Nephron (organoid): ENCODE measurements around the gene ILKAP.
A peak's percentile ranks its signal among the peaks of the same experiment; 100 is the strongest.

Experiments
- H3K27ac Mint-ChIP-seq, 3 experiments: 2 replicates each; pipeline ENCODE4 v1.8.0; 2020; ENCODE audit warnings: mixed read lengths in 3 of 3, mild to moderate bottlenecking in 2 of 3, moderate library complexity in 1 of 3
- H3K27me3 Mint-ChIP-seq: 2 replicates; pipeline ENCODE4 v1.8.0; 2021; ENCODE audit warnings: low read depth, mild to moderate bottlenecking, moderate library complexity, mixed read lengths
- H3K36me3 Mint-ChIP-seq: 2 replicates; pipeline ENCODE4 v1.8.0; 2020; ENCODE audit warnings: low read depth, mixed read lengths
- H3K4me1 Mint-ChIP-seq: 2 replicates; pipeline ENCODE4 v1.8.0; 2020; ENCODE audit warnings: mixed read lengths
- H3K4me3 Mint-ChIP-seq, 3 experiments: 2 replicates each; pipeline ENCODE4 v1.8.0; 2020; ENCODE audit warnings: mild to moderate bottlenecking in 3 of 3, mixed read lengths in 3 of 3, moderate library complexity in 2 of 3
- H3K9me3 Mint-ChIP-seq: 2 replicates; pipeline ENCODE4 v1.8.0; 2020; ENCODE audit warnings: mixed read lengths
- TF ChIP-seq, protein P1 (sequence below), 3 experiments: fragments of 200-600 bp; sonication (generic); IDR thresholded peaks; one replicate each; pipeline ENCODE4 v1.5.0; 2021; ENCODE audit warnings: antibody characterized with exemption in 3 of 3; ENCODE audit not compliant: unreplicated experiment in 3 of 3

ILKAP gene

DNA sequence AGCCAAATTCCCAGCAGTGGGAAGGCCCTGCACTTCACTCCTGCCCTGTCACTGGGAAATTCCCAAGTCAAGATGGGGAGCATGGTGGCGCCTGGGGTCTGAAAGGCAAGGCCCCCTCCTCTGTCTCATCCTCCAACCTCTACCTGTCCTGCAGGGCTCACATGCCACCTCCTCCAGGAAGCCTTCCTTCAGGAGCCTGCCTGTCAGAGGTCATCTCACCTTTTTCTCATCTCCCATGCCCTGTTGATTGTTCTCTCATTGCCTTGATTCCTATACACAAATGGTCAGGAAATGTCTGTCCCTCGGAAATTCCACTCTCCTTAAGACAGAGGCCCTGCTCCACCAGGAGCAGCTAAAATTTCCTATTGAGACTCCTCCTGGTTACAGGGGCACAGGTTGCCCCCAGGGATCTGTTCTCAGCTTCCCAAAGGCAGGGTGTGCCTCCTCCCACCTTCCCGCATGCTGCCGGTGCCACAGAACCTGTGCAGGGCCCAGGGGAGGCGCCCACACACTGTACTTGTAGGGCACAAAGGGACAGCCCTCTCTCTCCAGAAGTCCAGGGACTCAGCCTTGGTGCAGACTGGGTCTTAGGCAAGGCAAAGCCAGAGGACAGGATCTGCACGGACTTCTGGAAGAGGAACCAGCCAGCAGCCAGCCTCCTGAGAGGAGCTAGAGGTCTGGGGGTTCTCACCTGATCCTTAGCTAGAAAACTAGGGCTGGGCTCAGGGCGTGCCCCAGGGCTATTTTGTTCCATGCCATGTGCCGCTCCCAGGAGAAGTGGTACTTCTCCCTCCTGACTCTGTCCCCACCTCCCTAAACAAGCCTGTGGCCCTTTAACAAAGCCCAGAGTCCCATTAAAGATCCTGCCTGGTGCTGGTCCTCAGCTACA, 23.4 kb upstream of the ILKAP start:
- Mint-ChIP-seq H3K4me1 (peaks cover 47% of the 10 kb centered on the region), H3K27me3 (peaks cover 26% of the 10 kb centered on the region), H3K36me3 (peaks cover 8% of the 10 kb centered on the region), H3K4me3 (no peak overlapping the region), H3K27ac (peak overlapping the region in 1 of 3 experiments; percentile 63), H3K9me3 (no peaks in the 10 kb centered on the region)
- TF ChIP-seq, protein P1, sequence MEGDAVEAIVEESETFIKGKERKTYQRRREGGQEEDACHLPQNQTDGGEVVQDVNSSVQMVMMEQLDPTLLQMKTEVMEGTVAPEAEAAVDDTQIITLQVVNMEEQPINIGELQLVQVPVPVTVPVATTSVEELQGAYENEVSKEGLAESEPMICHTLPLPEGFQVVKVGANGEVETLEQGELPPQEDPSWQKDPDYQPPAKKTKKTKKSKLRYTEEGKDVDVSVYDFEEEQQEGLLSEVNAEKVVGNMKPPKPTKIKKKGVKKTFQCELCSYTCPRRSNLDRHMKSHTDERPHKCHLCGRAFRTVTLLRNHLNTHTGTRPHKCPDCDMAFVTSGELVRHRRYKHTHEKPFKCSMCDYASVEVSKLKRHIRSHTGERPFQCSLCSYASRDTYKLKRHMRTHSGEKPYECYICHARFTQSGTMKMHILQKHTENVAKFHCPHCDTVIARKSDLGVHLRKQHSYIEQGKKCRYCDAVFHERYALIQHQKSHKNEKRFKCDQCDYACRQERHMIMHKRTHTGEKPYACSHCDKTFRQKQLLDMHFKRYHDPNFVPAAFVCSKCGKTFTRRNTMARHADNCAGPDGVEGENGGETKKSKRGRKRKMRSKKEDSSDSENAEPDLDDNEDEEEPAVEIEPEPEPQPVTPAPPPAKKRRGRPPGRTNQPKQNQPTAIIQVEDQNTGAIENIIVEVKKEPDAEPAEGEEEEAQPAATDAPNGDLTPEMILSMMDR (IDR thresholded peaks at IDR 0.05; ENCODE audit: unreplicated experiment in 3 of 3): no peak

DNA sequence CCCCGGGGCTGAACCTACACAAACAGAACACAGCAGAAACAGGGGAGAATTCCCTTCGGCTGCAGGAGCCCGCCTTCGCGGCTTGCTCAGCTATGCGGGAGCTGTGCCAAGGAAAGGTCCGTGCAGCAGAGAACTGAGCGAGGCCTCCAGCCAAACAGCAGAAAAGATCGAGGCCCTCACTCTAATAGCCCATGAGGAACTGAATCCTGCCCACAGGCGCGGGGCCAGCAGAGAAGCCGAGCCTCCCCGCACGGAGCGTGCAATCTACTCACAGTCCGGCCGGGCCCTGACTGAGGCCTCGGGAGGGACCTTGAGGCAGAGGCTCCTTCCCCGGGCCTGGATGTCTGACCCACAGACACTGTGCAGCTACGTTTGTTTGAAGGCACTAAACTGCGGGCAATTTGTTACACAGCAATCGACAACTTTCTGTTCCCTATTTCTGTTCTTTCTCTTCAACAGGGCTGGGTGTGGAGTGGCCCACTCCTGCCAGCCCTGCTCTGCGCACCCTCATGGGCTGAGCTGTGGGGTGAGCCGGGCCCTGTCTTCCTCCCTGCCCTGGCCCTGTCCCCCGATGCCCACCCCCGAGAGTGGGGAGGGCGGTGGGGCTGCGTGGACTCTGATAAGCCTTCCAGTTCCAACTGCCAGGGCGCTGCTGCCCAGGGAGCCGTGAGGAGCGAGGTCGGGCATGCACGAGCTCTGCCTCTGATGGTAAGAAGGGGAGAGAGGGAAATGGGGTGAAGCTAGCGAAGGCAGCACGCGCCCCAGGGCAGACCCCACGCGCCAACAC, 22.6 kb upstream of the ILKAP start:
- H3K27me3 Mint-ChIP-seq: peaks cover 23% of the 10 kb centered on the region
- H3K9me3 Mint-ChIP-seq: no peaks in the 10 kb centered on the region
- peaks cover 8% of the 10 kb centered on the region for H3K36me3 Mint-ChIP-seq

DNA sequence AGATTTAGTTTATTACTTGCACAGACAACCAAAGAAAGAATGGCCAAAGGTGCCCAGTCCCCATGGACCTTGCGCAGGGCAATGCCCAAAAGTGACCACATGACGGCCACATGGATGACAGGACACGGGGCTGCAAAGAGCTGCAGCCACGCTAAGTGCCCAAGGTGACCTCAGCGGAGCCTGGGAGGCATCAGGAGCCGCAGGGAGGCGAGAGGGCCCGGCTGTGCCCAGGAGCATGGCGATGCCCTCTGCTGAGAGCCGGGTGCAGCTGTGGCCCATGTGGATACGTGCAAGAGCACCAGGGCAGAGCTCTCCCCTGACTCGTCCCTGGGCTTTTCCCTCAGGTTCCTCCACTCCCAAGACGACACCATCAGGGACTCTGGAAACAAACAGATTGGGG, 21.6 kb upstream of the ILKAP start:
- peak overlapping the region in 2 of 3 experiments; percentile 46 to 85 for H3K27ac Mint-ChIP-seq
- peaks cover 15% of the 10 kb centered on the region for H3K27me3 Mint-ChIP-seq
- H3K9me3 Mint-ChIP-seq: no peaks in the 10 kb centered on the region
- TF ChIP-seq, protein P1 (IDR thresholded peaks at IDR 0.05; ENCODE audit: unreplicated experiment in 3 of 3): no peak
- peaks cover 34% of the 10 kb centered on the region for H3K4me1 Mint-ChIP-seq
- H3K4me3 Mint-ChIP-seq: no peak overlapping the region
- H3K36me3 Mint-ChIP-seq: peaks cover 8% of the 10 kb centered on the region

More for the DNA sequence above, 22.6 kb upstream of the ILKAP start:
- TF ChIP-seq, protein P1 (IDR thresholded peaks at IDR 0.05; ENCODE audit: unreplicated experiment in 3 of 3): no peak
- Mint-ChIP-seq H3K4me1 (peaks cover 42% of the 10 kb centered on the region), H3K4me3 (peak overlapping the region in 1 of 3 experiments; percentile 22), H3K27ac (peak overlapping the region in 2 of 3 experiments; percentile 46 to 85)

DNA sequence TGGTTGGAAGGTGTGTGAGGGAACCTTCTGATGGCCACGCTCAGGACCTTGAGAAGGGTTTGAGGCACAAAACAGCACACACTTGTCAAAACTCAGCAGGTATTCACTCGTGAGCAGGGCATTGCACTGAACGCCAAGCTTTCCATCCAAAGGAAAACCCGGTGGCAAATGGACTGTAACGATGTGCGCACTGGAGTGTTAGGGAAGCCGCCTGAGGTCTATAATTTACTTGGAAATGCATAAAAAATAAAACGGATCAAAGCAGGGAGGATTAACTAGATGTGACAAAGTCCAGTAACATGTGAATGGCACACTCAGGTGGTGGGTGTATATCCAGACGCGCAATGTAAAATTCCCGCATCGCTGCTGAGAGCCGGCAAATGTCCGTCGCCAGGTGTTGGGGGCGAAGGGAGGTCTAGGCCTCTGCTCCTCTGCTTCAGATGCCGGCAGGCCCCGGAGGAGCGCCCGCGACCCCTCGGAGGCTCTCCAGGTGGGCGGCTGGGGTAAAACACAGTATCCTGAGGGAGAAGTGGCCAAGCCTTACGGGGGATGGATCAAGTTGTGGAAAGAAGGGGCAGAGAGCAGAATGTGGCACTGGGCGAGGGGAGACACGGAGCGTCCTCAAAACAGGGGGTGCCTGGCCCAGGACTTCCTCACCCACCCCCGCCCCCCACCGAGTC, 21.0 kb upstream of the ILKAP start:
- H3K27me3 Mint-ChIP-seq: peaks cover 13% of the 10 kb centered on the region
- no peak overlapping the region for H3K4me3 Mint-ChIP-seq
- TF ChIP-seq, protein P1 (IDR thresholded peaks at IDR 0.05; ENCODE audit: unreplicated experiment in 3 of 3): no peak
- H3K27ac Mint-ChIP-seq: peak overlapping the region in 1 of 3 experiments; percentile 69
- H3K36me3 Mint-ChIP-seq: peaks cover 8% of the 10 kb centered on the region
- no peaks in the 10 kb centered on the region for H3K9me3 Mint-ChIP-seq
- H3K4me1 Mint-ChIP-seq: peaks cover 31% of the 10 kb centered on the region

DNA sequence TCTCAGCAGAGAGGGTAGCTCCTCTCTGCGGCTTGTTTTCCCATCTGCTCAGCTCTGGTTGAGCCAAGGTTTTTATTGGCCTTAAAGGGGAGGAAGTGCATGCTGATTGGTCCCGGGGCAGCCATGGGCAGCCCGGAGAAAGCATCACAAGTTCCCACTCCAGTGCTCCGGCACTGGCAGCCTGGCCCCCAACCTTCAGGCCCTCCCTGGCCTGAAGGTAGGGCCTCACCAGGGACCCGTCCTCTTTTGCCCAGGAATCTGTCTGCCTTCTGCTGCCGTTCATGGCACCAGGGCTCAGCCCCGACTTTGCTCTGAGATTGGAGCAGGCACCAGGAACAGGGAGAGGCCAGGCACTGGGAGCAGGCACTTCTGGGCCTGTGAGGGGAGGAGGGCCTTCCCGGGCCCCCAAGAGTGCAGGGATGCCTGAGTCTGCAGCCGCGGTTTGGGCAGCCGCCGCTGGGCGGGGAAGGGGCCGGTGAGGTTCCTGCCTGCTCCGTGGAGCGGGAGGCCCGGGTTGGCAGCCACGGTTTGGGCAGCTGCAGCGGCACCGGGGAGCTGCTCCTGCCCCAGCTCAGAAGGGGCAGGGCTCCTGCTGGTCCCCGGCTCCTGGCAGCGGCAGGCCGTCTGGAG, 17.5 kb upstream of the ILKAP start:
- Mint-ChIP-seq H3K36me3 (no peaks in the 10 kb centered on the region), H3K4me3 (no peak overlapping the region), H3K27me3 (peaks cover 4% of the 10 kb centered on the region), H3K27ac (no peak overlapping the region), H3K4me1 (peaks cover 18% of the 10 kb centered on the region), H3K9me3 (no peaks in the 10 kb centered on the region)
- TF ChIP-seq, protein P1 (IDR thresholded peaks at IDR 0.05; ENCODE audit: unreplicated experiment in 3 of 3): no peak
